SKM-1 treated with dmso at 0.1 percent for 144 hours (cell line): ENCODE results near the gene SLC6A13.
A peak's percentile ranks its signal among the peaks of the same experiment; 100 is the strongest.
"Not testable (repeated sequence)": the region's sequence is repeated elsewhere in the genome, so short reads cannot be mapped to it uniquely, and the experiment has no call there.

ENCODE experiments used
- DNase-seq: peaks from one replicate; lab custom pipeline; 2025; ENCODE audit not compliant: unreplicated experiment; lab: John Stamatoyannopoulos, UW

SLC6A13 gene

DNA sequence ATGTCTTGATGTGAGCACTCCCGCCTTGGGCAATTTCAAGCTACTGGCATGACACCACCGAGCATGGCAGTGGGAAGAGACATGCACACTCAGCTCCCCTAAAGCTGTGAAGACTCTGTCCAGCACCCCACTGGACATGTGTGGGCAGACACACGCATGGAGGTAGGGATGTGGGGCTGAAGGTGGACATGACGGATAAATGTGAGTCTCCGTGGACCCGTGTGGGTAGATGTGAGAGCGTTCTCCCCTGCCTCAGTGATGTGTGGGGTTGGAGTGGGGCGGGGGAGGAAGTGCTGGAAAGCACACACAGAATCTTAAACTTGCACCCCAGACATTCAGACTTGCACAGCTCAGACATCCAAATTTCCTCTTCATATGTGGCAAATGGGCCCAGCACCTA, 61.3 kb downstream of the SLC6A13 start:
- DNase-seq: no peak

DNA sequence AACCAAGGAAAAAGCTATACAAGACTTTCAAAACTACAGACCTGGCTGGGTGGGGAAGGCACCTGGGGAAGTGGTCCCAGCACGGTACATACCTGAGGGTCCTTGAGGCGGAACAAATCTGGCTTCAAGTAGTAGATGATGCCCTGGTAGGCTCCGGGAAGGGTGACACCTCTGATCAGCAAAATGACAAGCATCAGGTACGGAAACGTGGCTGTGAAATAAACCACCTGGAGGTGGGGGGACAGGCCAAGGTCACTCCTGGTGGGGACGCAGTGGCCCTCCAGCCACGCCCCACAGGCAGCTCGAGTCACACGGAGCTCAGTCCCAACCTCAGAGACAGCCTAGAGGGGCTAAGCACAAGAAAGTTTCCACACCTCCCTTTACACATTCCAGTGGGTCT, 63.9 kb downstream of the SLC6A13 start:
- no peak for DNase-seq

DNA sequence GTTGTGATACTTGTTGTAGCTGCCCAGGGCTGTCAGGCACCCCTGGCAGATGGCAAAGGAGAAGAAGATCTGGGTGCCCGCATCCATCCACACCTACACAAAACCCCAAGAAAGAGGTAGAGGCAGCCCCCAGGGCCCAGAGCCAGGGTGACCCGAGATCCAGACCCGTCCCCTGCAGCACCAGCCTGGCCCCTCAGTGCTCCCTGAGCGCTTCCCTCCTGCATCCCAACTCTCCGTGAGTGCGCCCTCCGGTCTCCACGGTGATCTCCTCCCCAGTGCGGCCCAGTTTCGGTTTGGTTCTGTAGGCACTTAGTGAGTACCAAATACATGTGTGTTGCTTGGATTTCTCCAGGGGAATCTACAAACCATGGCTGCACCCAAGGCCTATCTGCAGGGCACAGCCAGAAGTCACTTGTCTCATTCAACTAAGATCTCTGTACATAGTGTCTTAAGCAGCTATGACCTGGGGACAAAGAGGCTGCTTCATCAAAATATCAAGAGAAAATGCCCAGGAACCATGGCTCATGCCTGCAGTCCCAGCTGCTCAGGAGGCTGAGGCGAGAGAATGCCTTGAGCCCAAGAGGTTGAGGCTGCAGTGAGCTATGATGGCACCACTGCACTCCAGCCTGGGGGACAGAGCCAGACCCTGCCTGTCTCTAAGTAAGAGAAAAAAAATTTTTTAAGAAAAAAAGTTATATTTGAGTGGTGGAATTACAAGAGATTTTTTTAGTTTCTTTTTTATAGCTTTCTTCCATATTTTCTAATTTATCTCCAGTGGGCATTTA, 64.5 kb downstream of the SLC6A13 start:
- DNase-seq: no peak

DNA sequence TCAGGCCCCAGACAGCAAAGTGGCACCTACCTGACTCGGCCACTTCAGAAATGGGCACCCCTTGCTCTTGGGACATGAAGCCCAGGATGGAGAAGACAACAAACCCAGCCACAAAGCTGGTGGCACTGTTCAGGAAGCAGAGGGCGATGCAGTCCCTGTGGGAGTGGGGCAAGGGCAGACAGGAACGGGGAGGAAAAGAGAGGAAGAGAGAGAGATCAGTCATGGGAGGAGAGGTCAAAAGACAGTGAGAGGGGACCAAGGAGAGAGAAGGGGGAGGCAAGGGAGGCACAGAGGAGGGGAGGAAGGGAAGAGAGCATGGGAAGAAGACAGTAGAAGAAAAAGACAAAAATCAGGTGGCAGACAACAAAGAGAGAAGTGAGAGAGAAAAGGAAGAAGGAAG, 65.3 kb downstream of the SLC6A13 start:
- no peak for DNase-seq

DNA sequence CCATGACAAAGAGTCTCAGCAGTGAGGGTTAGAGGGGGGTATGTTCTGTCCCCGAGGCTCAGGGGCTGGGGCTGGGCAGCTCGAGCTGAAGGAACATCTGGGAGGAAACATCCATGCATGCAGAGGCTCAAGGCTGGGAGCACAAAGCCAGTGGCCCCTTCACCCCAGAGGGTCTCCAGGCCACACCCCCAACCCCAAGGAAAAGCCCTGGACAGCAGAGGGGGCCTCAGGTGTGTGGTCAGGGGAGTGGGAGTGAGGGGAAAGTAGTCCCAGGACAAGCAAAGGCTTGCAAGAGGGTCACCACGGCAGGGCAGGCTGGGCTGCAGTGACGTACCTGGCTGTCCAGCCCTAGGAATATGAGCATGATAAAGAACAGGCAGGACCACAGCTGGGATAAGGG, 66.2 kb downstream of the SLC6A13 start:
- no peak for DNase-seq

DNA sequence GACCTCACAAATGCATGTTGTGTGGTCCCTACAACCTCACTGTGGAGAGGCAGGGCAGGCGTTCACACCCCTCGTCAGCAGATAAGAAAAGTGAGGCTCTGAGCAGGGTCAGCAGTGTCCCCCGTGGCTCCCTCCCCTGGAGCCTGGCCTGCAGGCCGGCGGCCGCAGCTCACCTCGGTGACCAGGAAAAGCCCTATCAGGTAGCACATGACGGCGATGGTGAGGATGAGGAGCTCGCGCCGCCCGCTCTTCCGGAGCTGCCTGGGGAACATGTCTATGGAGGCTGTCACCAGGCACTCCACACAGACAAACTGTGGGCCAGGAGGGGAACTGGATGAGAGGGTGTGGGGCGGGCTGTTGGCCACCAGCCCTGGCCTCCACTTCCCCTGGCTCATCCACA, 66.7 kb downstream of the SLC6A13 start:
- DNase-seq: no peak

DNA sequence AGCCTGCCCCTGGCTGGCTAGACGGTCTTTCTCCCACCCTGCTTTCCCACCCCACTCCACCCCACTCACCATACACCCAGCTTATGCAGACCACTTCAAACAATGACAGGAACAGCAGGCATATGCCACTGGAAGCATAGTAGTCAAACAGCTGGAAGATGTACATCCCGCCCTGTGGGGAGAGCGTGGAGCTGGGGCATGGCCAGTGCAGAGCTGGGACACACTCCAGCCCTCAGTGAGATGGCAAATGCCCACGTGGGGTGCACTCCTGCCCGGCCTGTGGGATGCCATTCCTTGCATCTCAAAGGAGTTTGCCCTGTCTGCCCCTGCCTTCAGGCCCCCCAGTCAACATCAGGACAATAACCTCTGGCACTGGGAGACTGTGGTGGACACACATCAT, 67.5 kb downstream of the SLC6A13 start:
- no peak for DNase-seq

DNA sequence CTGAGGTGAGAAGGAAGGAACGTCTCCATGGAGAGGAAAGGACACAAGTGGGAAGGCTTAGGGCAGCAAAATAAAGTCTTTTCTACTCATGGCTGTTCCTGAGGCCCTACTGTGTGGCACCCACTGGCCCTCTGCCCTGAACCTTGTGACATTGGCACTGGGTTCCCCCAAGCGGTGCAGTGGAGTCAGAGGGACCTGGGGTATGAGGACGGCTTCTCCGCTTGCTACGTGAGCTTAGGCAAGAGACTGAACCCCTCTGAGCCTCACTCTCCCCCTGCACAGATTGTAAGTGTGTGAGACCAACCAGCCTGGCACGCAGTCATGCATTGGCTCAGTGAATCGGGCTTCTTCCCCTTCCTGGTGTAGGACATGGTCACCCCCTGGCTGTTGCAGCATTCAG, 68.4 kb downstream of the SLC6A13 start:
- no peak for DNase-seq

DNA sequence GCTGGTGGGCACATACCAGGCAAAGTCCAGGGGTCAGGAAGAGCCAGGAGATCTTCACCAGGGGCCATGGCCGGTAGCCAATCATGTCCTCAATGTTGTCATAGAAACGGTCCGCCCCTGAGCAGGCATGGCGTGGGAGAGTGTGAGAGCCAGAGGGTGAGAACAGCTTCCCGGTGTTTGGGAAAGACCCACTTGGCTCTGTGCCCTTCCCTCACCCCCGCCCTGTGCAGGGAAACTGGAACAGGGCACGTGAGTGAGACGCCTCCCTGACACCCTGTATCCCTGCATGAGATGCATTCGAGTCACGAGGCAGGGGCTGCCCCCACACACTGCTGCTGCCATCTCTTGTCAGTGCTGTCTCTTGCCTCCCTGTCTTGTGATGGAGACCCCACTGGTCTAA, 69.4 kb downstream of the SLC6A13 start:
- DNase-seq: no peak

DNA sequence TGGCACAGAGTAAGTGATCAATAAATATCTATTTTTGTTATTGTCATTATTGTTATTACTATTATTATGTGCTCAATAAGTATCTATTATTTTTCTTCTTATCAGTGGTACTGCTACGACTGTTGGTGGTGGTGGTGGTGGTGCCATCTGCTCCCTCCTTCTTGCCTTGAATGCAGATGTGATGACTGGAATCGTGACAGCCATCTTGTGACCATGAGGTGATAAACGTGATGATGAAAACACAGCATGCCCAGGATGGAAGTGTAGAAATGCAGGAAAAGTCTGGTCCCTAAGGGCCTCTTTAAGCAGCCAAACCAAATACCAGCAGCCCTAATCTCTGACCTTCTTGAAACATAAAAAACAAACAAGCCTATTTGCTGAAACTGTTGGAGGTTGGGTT, 71.1 kb downstream of the SLC6A13 start:
- no peak for DNase-seq

DNA sequence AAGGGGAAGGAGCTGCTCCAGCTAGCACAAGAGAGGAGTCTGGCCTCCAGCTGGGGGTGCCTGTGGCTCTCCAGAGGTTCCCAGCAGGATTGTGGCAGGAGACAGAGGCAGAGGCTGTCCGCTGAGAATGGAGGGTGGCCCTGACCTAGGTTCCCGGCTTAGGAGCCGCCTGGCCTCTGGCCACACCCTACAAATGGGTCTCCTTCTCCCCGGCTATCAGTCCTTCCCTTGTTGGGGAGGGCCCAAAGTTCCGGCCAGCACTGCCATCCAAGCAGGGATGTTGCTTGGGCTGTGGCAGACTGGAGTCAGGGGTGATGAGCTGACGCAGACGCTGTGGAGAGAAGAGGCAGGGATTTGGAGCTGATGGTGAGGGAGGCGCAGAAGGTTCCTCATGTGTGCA, 71.8 kb downstream of the SLC6A13 start:
- no peak for DNase-seq

DNA sequence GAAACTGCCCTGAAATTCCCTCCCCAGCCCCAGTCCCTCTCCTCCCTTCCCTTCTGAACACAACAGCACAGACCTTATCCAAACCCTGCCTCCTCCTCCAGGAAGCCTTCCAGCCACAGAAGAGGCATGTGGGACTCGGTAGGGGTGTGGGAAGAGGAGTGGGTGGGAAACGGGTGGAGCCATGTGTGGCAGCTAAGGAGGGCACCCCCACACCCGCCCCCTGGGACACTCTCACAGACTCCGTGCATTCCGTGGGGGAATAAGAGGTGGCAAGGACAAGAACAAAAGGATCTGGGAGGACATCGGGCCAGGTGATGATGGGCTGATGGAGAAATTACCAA, 73.0 kb downstream of the SLC6A13 start:
- DNase-seq: no peak

DNA sequence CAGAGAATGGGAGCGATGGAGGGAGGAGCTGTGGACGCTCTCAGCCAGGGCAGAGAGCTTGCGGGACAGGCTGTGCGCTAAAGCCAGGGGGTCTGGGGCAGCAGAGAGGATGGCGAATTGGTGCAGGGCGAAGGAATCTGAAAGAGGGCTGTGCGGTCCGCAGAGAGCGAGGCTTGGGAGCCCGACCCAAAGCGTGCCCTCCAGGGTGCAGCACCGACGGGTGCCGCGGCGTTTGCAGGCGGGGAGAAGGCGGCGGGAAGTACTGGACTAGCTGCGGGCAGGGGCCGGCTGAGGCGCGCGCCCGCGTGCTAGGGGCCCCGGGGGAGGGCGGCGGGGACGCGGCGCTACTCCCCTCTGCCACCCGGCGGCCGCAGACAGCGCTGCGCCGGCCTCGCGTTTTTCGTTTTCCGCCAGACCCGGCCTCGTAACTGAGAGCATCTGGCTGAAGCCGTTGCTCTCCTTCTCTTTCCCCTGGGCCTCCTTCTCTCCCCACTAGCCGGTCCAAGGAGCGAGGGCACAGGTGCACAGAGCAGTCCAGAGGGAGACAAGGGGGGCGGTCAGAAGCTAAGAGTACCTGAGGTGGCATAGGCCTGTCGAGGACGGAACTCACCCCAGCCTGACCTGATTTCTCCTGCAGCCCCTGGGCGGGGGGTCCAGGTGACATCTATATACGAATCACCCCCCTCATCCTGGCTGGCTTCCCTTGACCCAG, 73.6 kb downstream of the SLC6A13 start:
- peak; percentile 26 for DNase-seq

DNA sequence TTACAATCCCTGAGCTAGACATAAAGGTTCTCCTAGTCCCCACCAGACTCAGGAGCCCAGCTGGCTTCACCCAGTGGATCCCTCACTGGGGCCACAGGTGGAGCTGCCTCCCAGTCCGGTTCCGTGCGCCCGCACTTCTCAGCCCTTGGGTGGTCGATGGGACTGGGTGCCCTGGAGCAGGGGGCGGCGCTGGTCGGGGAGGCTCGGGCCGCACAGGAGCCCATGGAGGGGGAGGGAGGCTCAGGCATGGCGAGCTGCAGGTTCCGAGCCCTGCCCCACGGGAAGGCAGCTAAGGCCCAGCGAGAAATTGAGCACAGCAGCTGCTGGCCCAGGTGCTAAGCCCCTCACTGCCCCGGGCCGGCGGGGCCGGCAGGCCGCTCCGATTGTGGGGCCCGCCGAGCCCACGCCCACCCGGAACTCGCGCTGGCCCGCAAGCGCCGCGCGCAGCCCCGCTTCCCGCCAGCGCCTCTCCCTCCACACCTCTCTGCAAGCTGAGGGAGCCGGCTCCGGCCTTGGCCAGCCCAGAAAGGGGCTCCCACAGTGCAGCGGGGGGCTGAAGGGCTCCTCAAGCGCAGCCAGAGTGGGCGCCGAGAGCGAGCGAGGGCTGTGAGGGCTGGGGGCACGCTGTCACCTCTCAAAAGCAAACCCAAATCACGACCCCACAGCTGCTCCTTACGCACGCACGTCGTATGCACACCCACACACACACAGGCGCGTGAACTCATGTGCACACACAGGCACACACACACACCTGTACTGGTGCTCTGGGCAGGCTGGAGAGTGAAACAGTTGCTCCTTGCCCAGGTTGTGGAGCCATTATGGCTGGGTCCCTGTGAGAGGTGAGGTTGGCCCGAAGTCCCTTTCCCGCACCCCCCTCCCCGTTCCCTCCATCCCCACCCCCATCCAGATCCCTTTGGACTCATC, 74.4 kb downstream of the SLC6A13 start:
- DNase-seq: not testable (repeated sequence)

DNA sequence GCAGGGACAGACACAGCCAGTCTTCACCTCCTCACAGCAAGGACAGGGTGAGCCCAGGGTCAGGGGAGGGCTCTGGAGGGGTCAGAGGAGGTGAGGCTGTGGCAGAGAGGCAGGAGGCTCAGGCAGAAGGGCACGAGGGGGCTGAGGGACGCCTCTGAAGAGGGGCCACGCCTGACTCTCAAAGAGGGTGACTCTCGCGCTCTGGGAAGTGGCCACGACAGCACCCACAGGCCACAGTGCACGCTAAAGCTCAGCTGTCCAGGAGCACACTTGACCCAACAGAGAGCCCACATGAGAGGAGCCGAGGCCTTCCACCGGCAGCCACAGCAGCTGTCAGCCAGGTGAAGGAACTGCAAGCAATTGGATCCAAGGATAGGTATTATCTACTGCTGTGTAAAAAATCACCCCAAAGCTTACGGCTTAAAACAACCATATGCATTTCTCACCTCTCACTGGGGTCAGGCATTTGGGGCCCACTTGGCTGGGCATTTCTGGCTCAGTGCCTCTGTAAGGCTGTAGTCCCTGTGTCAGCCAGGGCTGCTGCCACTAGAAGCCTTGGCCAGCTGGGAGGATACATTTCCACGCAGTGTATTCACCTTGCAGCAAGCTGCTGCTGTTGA, 76.5 kb downstream of the SLC6A13 start:
- DNase-seq: no peak

DNA sequence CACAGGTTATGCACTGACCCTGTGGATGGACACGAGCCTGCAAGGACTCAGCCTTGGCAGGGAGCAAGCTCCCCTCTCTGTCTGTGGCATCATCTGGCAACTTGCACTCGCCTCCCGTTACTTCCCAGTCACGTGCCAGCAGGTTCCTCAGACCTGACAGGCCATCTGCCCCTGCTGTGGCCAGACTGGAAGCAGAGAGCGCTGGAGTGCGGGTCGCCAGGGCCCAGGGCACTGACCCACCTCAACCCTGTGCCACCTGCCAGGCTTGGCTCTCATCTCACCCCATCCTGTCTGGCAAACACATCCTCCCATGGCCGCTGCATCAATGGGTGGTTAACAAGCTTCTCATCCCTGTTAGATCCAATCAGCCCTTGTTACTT, 77.1 kb downstream of the SLC6A13 start:
- no peak for DNase-seq

DNA sequence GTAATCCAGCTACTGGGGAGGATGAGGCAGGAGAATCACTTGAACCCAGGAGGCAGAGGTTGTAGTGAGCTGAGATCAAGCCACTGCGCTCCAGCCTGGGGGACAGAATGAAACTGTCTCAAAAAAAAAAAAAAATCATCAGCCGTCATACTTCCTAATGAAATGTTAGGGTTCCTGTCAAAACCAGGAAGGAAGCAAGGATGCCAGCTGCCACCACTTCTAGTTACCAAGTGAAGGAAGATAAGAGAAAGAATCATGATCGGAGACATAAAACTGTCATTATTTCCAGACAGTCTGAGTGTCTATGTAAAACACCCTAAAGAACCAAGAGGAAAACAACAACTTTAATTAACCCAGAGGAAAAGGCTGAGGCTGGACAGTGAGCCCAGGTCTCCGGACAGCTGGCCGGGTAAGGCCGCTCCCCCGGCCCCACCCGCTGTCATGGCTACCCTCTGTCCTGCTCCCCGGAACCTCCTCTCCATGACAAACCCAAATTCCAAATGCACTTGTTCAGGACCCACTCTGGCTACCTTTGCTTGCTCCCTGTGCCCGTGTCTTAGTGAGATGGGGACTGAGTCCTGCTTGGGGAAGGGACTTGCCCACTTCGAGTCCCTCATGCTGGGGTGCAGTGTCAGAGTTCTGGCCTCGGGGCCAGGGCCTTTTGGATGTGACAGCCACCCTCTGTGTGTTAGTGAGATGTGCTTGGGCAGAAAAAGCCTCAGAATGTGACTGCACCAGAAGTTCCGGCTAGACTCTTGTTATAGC, 77.6 kb downstream of the SLC6A13 start:
- DNase-seq: no peak

DNA sequence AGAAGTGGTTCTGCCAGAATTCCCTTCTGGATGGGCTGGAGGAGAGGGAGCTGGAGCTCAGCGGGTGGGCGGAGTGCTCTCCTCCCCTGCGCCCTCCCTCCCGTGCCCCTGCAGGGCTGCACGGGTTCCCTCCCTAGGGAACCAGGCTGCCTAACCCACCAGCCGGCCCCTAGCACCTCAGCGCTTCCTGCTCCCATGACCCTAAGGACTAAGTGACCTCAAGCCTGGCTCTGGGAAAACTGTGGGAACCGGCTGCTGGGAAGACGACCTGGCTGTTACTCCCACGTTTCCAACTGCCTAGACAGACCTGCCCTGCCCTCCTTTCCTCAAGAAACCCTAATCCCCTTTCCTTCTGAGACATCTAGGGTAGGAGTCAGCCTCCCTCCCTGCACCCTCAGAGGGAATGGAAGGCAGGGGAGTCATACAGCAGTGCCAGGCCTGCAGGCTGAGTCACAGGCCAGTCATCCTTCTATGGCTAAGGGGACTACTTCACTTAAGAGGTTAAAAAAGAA, 80.2 kb downstream of the SLC6A13 start:
- no peak for DNase-seq

DNA sequence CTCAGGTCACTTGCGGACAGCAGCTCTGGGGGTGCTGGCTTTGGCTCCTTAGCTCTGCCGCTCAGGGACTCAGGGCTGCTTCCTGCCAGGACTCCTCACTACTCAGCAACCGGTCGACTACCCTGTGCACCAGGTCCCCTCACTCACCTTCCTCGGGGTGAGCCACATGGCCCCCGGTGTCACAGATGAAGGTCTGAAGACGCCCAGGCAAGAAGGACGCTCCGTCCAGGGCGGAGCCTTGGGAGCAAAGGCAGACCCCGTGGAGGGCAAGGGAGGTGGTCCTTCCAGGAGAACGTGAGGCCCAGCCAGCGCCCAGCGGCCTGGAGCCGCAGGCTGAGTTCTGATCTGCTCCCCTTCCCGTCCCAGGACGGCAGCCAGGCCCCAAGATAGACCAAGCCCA, 80.7 kb downstream of the SLC6A13 start:
- DNase-seq: no peak

DNA sequence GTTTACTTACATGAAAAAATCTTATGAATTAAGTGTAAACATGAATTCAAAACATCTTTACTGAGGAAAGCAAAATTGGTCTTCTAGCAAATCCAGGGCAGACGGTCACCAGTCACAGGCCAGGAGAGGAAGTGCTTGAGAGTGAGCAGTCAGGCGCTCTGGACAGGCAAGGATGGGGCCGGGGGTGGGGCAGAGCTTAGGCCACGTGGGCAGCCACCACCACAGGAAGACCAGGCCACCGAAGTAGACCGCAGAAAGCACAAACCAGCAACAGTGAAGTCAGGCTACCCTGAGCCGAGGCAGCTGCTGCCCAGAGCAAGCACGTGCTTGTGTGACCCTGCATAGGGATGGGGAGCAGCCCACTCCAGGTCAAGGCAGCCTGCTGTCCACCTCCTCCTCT, 82.2 kb downstream of the SLC6A13 start:
- DNase-seq: peak; percentile 70
